ENCODE data around the gene GORAB. TPM values are rescaled to one million over a fixed set of nuclear protein-coding genes. Genes with fewer than 3 reads are reported as not detected.
A peak's percentile ranks its signal among the peaks of the same experiment; 100 is the strongest.

Gene GORAB, protein sequence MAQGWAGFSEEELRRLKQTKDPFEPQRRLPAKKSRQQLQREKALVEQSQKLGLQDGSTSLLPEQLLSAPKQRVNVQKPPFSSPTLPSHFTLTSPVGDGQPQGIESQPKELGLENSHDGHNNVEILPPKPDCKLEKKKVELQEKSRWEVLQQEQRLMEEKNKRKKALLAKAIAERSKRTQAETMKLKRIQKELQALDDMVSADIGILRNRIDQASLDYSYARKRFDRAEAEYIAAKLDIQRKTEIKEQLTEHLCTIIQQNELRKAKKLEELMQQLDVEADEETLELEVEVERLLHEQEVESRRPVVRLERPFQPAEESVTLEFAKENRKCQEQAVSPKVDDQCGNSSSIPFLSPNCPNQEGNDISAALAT
- 14.9 TPM for polyA plus RNA-seq (2013, experiment 1 of 2; ENCODE audit: insufficient read length)
- polyA plus RNA-seq (2013, experiment 2 of 2; ENCODE audit: insufficient read length), result 15.1 TPM

- peak; percentile 98 for DNase-seq
These were observed at the start of gene GORAB for GRCh38 chr1:170531758-170532657. Gene GORAB (plus strand): TSS chr1:170532166. CDS start chr1:170532224, 58 bp downstream.

GRCh38 chr1:170483051-170483450, 48.9 kb upstream of the GORAB start:
- DNase-seq, result peak; percentile 26

- DNase-seq, result no peak
These were observed 44.5 kb upstream of the GORAB start for GRCh38 chr1:170487503-170487902.

DNA sequence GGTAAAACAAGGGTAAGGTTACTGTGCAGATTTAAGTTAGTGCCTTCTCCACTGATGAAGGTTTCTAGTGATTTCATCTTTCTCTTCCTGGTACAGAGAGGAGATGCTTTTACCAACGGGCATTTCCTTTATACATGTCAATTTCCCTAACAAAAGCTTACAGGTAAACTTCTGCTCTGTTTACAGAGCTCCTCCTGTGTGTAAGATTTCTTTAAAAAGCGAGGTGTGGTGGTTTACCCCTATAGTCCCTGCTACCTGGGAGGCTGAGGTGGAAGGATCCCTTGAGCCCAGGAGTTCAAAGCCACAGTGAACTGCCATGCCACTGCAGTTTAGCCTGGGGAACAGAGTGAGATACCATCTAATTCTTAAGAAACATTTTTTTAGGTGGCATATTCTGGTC, 40.7 kb upstream of the GORAB start:
- no peak for DNase-seq

DNA sequence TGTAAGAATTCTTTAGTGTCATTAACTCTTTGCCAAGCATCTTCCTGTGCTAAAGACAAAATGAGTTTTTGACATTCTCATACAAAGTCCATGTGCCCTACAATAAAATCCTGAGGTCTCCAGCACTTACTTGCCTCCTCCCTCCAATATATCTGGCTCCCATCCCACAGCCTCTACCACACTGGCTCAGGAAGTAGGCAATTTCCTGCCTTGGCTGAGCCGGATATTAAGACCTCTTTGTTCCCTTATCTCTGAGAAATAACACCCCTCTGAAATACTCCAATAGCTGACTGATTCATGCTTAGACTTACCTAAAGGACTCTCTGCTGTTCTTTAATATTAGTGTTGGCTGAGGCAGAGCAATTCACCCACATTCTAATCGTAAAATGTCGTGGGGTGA, 37.6 kb upstream of the GORAB start:
- peak; percentile 36 for DNase-seq

GRCh38 chr1:170495006-170495405, 37.0 kb upstream of the GORAB start:
- no peak for DNase-seq

GRCh38 chr1:170498876-170499275, 33.1 kb upstream of the GORAB start:
- no peak for DNase-seq

DNA sequence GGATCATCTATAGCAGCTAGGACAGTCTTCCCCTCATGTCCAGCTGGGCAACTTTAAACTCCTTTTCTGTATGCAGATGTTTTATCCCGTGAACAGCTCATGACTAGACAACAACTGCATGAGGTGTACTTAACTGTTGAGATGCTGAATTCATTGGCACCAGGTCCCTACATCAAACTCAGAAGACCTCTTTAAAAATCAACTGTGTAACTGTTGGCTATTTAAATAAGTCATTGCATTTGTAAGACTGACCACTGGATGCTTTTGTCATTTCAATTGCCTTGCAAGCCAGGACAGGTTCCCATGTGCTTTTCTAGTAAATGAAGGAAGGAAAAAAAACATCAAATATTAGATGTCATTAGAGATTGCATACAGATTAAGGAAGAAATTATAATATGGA, 28.3 kb upstream of the GORAB start:
- DNase-seq, result no peak

GRCh38 chr1:170510163-170510562, 21.8 kb upstream of the GORAB start:
- no peak for DNase-seq

DNA sequence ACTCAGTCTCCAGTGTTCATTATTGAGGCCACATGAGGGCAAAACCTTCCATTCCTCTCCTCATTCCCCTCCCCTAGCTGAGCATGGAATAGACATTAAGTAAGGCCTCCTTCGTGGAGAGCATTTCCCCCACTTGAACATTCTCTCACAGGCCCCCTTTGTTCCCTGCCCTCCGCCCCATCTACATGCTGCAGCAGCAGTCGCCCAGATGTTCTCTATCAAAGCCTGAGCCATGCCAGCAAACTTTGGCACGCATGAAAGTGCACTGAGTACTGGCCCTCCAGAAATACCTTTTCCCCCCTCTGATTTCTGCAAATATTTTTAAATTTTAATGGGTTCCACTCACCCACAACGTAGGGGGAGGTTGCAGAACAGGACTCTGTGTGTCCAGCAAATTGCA, 20.9 kb upstream of the GORAB start:
- DNase-seq, result no peak

GRCh38 chr1:170513138-170513537, 18.8 kb upstream of the GORAB start:
- DNase-seq, result no peak

DNA sequence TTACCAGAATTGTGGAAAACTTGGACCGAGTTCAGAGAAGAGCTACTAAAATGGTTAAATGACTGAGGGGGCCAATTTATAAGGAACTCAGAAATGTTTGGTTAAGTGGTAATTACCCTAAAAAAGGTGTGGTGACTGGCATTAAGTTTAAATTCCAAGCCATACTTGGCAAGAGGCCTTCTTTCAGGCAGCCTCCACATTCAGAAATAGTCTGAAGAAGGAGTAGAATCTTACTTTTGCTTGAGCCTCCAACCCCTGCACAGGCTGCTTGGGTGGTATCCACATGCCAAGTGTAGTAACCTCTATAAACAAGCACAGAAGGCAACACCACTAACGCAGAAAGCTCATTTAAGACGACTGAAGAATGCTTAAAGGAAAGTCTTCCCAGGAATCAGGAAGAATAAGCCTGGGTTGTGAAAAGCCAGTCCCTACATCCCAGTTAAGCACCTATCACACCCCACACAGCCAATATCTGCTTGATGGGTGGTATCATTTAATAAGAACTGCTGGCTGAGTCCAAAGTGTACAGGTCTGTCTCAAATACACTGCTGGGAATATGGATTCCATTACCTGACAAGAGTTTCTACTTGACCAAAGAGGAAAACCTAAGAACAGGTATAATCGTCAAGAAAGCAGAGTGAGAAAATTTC, 13.7 kb upstream of the GORAB start:
- DNase-seq, result no peak

GRCh38 chr1:170518965-170519364, 13.0 kb upstream of the GORAB start:
- DNase-seq, result no peak

DNA sequence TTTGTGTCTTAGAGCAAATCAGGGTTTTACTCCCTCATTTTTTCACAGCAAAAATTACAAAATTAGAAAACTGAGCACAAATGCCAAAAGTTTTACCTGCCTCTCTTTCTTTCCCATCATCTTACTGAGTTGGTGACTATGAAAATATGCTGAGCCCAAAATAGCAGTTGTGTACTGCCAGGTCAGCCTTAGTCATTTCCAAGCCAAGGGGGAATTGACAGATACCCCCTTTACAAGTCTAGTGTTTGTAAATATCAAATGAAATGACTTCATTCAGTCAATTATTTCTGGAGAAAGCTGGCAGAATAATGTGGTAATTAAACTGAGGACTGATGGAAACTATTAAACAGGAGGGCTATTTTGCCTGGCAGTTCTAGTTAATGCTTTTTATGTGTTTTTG, 11.4 kb upstream of the GORAB start:
- DNase-seq, result no peak

GRCh38 chr1:170521818-170522217, 10.1 kb upstream of the GORAB start:
- peak; percentile 58 for DNase-seq

DNA sequence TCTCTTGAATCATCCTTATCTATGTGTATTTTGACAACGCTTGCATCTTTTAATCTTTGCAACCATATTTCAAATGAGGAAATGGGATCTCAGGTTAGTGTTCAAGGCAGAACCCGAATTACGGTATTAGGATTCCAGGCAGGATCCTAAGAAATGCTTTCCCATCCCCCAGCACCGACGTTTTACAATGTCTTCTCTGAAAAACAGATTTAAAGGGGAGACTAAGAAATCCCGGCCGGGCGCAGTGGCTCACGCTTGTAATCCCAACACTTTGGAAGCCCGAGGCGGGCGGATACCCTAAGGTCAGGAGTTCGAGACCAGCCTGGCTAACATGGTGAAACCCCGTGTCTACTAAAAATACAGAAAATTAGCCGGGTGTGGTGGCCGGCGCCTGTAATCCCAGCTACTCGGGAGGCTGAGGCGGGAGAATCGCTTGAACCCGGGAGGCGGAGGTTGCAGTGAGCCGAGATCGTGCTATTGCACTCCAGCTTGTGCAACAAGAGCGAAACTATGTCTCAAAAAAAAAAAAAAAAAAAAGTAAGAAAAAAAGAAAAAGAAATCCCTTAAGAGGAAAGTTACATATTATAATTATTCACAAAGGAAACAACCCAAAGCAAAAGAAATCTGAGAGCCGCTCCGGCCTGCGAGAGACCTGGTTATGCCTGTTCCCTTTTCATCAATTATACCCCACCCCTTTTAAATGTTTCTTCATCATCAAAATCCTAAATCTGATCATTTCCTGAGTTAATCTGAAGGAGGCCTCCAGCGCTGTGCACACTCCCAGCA, 801 bp upstream of the GORAB start:
- no peak for DNase-seq

DNA sequence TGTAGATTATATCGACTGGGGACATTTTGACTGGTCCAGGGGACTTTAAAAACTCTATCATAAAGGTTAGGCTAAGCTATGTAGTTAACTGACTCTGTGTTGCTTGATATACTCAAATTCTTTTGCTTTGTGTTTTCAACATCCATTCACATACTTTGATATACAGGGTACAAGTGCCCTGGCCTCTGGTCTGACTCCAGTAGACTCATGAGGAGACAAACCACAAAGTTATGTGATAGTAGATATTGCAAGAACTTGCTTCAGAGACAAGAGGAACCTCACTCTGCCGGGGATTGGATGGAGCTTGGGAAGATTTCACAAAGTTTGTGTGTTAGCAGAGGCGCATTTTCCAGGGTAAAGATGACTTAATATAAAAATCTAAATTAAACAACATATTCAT, 1.3 kb downstream of the GORAB start:
- DNase-seq, result peak; percentile 87

DNA sequence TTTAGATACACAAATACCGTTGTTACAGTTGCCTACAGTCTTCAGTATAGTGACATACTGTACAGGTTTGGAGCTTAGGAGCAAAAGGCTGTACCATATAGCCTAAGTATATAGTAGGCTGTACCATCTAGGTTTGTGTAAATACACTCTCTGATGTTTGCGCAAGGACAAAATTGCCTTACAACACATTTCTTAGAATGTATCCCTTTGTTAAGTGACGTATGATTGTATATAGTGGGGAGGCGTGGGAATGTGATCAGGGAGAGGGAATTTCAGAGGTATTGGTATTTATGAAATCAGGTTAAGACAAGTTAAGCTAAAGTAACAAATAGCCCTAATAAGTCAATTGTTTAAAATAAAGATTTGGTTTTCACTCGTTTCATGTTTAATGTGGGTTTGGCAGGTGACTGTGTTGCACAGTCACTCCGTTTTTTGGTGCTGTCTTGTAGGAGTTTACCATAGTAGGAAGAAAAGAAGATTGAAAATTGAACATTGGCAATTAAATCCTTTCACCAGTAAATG, 2.7 kb downstream of the GORAB start:
- DNase-seq, result no peak

GRCh38 chr1:170535418-170535817, 3.5 kb downstream of the GORAB start:
- no peak for DNase-seq

- no peak for DNase-seq
These were observed 5.1 kb downstream of the GORAB start for GRCh38 chr1:170536924-170537551.

GRCh38 chr1:170537798-170538503, 6.0 kb downstream of the GORAB start:
- peak; percentile 72 for DNase-seq

Data from fibroblast of skin of scalp (primary cell).